Activated CD4-positive, alpha-beta memory T cell treated with anti-CD3 and anti-CD28 coated beads, Interleukin-2, amount 10 ng/mL, durations not matched to agents 7 days and 5 days (primary cell): ENCODE measurements around the gene VPS25. TPM values are rescaled to one million over a fixed set of nuclear protein-coding genes. Genes with fewer than 3 reads are reported as not detected.
A peak's percentile ranks its signal among the peaks of the same experiment; 100 is the strongest.
"Not testable (repeated sequence)": the region's sequence is repeated elsewhere in the genome, so short reads cannot be mapped to it uniquely, and the experiment has no call there.

Experiments
- CTCF ChIA-PET: fragments of 350-600 bp; sonication (Branson Sonifier 250); formaldehyde crosslinking; loops from one replicate; lab custom pipeline; 2021; ENCODE audit warnings: antibody characterized with exemption, inconsistent platforms; lab: Charles Lee
- POLR2A ChIA-PET: fragments of 350-600 bp; sonication (Branson Sonifier 250); formaldehyde crosslinking; loops from one replicate; lab custom pipeline; 2021; ENCODE audit warnings: antibody characterized with exemption; lab: Charles Lee
- DNase-seq: peaks from one replicate; pipeline ENCODE4 v3.0.0-alpha.2; 2020
- H3K27ac Mint-ChIP-seq: one replicate; pipeline ENCODE4 v1.8.0; 2021; ENCODE audit warnings: mild to moderate bottlenecking, mixed read lengths
- H3K27me3 Mint-ChIP-seq: one replicate; pipeline ENCODE4 v1.8.0; 2021; ENCODE audit warnings: mixed read lengths
- H3K36me3 Mint-ChIP-seq: one replicate; pipeline ENCODE4 v1.8.0; 2021; ENCODE audit warnings: low read depth, mixed read lengths
- H3K4me1 Mint-ChIP-seq: one replicate; pipeline ENCODE4 v1.8.0; 2021; ENCODE audit warnings: mixed read lengths
- H3K4me3 Mint-ChIP-seq: one replicate; pipeline ENCODE4 v1.8.0; 2021; ENCODE audit warnings: mild to moderate bottlenecking, mixed read lengths
- H3K9me3 Mint-ChIP-seq: one replicate; pipeline ENCODE4 v1.8.0; 2021; ENCODE audit warnings: mixed read lengths
- total RNA-seq, 2 experiments: library from RNA; stranded (reverse); gene quantifications; one replicate each; pipeline ENCODE4 v1.2.3, GENCODE V29; 2021

VPS25 gene
- total RNA-seq, 2 experiments from 2014 or later = 52.8 to 53.0 TPM

- no peak for DNase-seq
- ChIA-PET CTCF (interaction anchor here (2.1 kb wide), 2 partner anchors 11 to 13 kb away, joined by 4 to 8 read pairs; no protein-coding TSS in a partner anchor), POLR2A (interaction anchor here (1.1 to 1.6 kb wide), 3 partner anchors 11 to 183 kb away, joined by 3 to 4 read pairs (median 3); partner anchors contain the start of gene PSME3)
- Mint-ChIP-seq H3K36me3 (no peaks in the 10 kb centered on the region), H3K27ac (no peak overlapping the region), H3K27me3 (peaks cover 60% of the 10 kb centered on the region), H3K4me3 (no peak overlapping the region), H3K4me1 (no peaks in the 10 kb centered on the region), H3K9me3 (no peaks in the 10 kb centered on the region)
These were observed 22.4 kb upstream of the VPS25 start for GRCh38 chr17:42750739-42751344.

- CTCF ChIA-PET = interaction anchor here (2.1 kb wide), 2 partner anchors 10 to 12 kb away, joined by 4 to 8 read pairs; no protein-coding TSS in a partner anchor
- no peak overlapping the region for H3K4me3 Mint-ChIP-seq
- no peaks in the 10 kb centered on the region for H3K36me3 Mint-ChIP-seq
- H3K4me1 Mint-ChIP-seq = no peaks in the 10 kb centered on the region
- peaks cover 60% of the 10 kb centered on the region for H3K27me3 Mint-ChIP-seq
- no peak for DNase-seq
- no peak overlapping the region for H3K27ac Mint-ChIP-seq
- no peaks in the 10 kb centered on the region for H3K9me3 Mint-ChIP-seq
- POLR2A ChIA-PET = interaction anchor here (1.1 kb wide), 1 partner anchor 184 kb away, joined by 3 read pairs; no protein-coding TSS in a partner anchor
These were observed 21.6 kb upstream of the VPS25 start for GRCh38 chr17:42751628-42752027.

GRCh38 chr17:42754782-42755181 is 18.5 kb upstream of the VPS25 start:
- H3K4me3 Mint-ChIP-seq = no peak overlapping the region
- H3K27me3 Mint-ChIP-seq = peaks cover 53% of the 10 kb centered on the region
- no peaks in the 10 kb centered on the region for H3K36me3 Mint-ChIP-seq
- DNase-seq = no peak
- H3K9me3 Mint-ChIP-seq = no peaks in the 10 kb centered on the region
- no peak overlapping the region for H3K27ac Mint-ChIP-seq
- ChIA-PET POLR2A (interaction anchor here (1.4 kb wide), 1 partner anchor 11 kb away, joined by 3 read pairs; no protein-coding TSS in a partner anchor), CTCF (interaction anchor here (1.5 kb wide), 1 partner anchor 9 kb away, joined by 5 read pairs; no protein-coding TSS in a partner anchor)
- H3K4me1 Mint-ChIP-seq = no peaks in the 10 kb centered on the region

GRCh38 chr17:42759982-42760651 is 13.1 kb upstream of the VPS25 start:
- Mint-ChIP-seq H3K27ac (no peak overlapping the region), H3K27me3 (peaks cover 61% of the 10 kb centered on the region), H3K4me3 (no peak overlapping the region), H3K36me3 (no peaks in the 10 kb centered on the region), H3K4me1 (peaks cover 7% of the 10 kb centered on the region), H3K9me3 (no peaks in the 10 kb centered on the region)
- CTCF ChIA-PET = interaction anchor here (0.6 to 6.5 kb wide), 4 partner anchors 47 to 182 kb away, joined by 3 to 93 read pairs (median 4); partner anchors contain the start of gene PSMC3IP
- POLR2A ChIA-PET = interaction anchor here (0.9 to 3.2 kb wide), 5 partner anchors 10 to 73 kb away, joined by 3 to 13 read pairs (median 3); partner anchors contain the start of genes BECN1 and VPS25
- no peak for DNase-seq

GRCh38 chr17:42760652-42761581 is 12.3 kb upstream of the VPS25 start, which contains the start of gene RAMP2:
Gene RAMP2 (plus strand): TSS chr17:42761227. CDS start chr17:42761262, 35 bp downstream.
- Mint-ChIP-seq H3K27me3 (peaks cover 62% of the 10 kb centered on the region), H3K36me3 (no peaks in the 10 kb centered on the region), H3K9me3 (no peaks in the 10 kb centered on the region), H3K4me3 (no peak within 1 kb of the TSS), H3K4me1 (peaks cover 7% of the 10 kb centered on the region), H3K27ac (no peak within 1 kb of the TSS)
- ChIA-PET POLR2A (interaction anchor here (1.0 to 3.2 kb wide), 5 partner anchors 11 to 73 kb away, joined by 3 to 13 read pairs (median 3); partner anchors contain the start of gene VPS25), CTCF (interaction anchor here (0.9 to 6.5 kb wide), 6 partner anchors 9 to 183 kb away, joined by 3 to 93 read pairs (median 4); partner anchors contain the start of gene PSMC3IP)
- DNase-seq = no peak

GRCh38 chr17:42761638-42762037 is 11.6 kb upstream of the VPS25 start:
- ChIA-PET POLR2A (interaction anchor here (1.4 to 3.2 kb wide), 2 partner anchors 12 kb away, joined by 4 to 13 read pairs; partner anchors contain the start of gene VPS25), CTCF (interaction anchor here (0.9 to 6.5 kb wide), 5 partner anchors 10 to 184 kb away, joined by 3 to 93 read pairs (median 5); partner anchors contain the start of genes PSMC3IP and VPS25)
- no peak for DNase-seq
- Mint-ChIP-seq H3K4me3 (no peak overlapping the region), H3K27me3 (peaks cover 57% of the 10 kb centered on the region), H3K36me3 (no peaks in the 10 kb centered on the region), H3K4me1 (peaks cover 7% of the 10 kb centered on the region), H3K9me3 (no peaks in the 10 kb centered on the region), H3K27ac (no peak overlapping the region)

- H3K4me3 Mint-ChIP-seq = no peak overlapping the region
- no peak for DNase-seq
- no peak overlapping the region for H3K27ac Mint-ChIP-seq
- ChIA-PET POLR2A (no interaction called here), CTCF (interaction anchor here (0.8 to 2.3 kb wide), 3 partner anchors 26 to 188 kb away, joined by 3 to 10 read pairs (median 4); no protein-coding TSS in a partner anchor)
- H3K27me3 Mint-ChIP-seq = peaks cover 42% of the 10 kb centered on the region
- H3K36me3 Mint-ChIP-seq = no peaks in the 10 kb centered on the region
- H3K4me1 Mint-ChIP-seq = peaks cover 4% of the 10 kb centered on the region
- H3K9me3 Mint-ChIP-seq = no peaks in the 10 kb centered on the region
These were observed 7.1 kb upstream of the VPS25 start for GRCh38 chr17:42766124-42766523.

- ChIA-PET CTCF (no interaction called here), POLR2A (no interaction called here)
- H3K36me3 Mint-ChIP-seq = no peaks in the 10 kb centered on the region
- no peak for DNase-seq
- no peak overlapping the region for H3K27ac Mint-ChIP-seq
- H3K27me3 Mint-ChIP-seq = peaks cover 32% of the 10 kb centered on the region
- H3K4me3 Mint-ChIP-seq = no peak overlapping the region
- peaks cover 10% of the 10 kb centered on the region for H3K4me1 Mint-ChIP-seq
- no peaks in the 10 kb centered on the region for H3K9me3 Mint-ChIP-seq
These were observed 5.7 kb upstream of the VPS25 start for GRCh38 chr17:42767512-42767911.

GRCh38 chr17:42768006-42768405 is 5.2 kb upstream of the VPS25 start:
- H3K36me3 Mint-ChIP-seq, POLR2A ChIA-PET, DNase-seq, CTCF ChIA-PET, H3K4me3 Mint-ChIP-seq, H3K9me3 Mint-ChIP-seq, H3K27ac Mint-ChIP-seq: not testable (repeated sequence)
- H3K4me1 Mint-ChIP-seq = peaks cover 14% of the 10 kb centered on the region
- peaks cover 27% of the 10 kb centered on the region for H3K27me3 Mint-ChIP-seq

GRCh38 chr17:42769964-42770363 is 3.3 kb upstream of the VPS25 start:
- H3K27ac Mint-ChIP-seq, POLR2A ChIA-PET, H3K4me3 Mint-ChIP-seq, H3K9me3 Mint-ChIP-seq, DNase-seq: not testable (repeated sequence)
- CTCF ChIA-PET = interaction anchor here (0.6 to 0.8 kb wide), 2 partner anchors 14 to 192 kb away, joined by 3 to 4 read pairs; partner anchors contain the start of gene PSMC3IP
- H3K4me1 Mint-ChIP-seq = peaks cover 31% of the 10 kb centered on the region
- peaks cover 17% of the 10 kb centered on the region for H3K27me3 Mint-ChIP-seq
- peaks cover 14% of the 10 kb centered on the region for H3K36me3 Mint-ChIP-seq

GRCh38 chr17:42772945-42773289 is 332 bp upstream of the VPS25 start:
- H3K9me3 Mint-ChIP-seq = no peaks in the 10 kb centered on the region
- ChIA-PET POLR2A (interaction anchor here (0.7 to 3.9 kb wide), 20 partner anchors 9 to 251 kb away, joined by 3 to 30 read pairs (median 6); partner anchors contain the start of genes BECN1, COA3, PSMC3IP and PSME3), CTCF (interaction anchor here (1.1 to 4.4 kb wide), 10 partner anchors 9 to 195 kb away, joined by 3 to 37 read pairs (median 4); partner anchors contain the start of genes BECN1 and PSMC3IP)
- H3K27ac Mint-ChIP-seq = peak overlapping the region; percentile 89
- H3K4me3 Mint-ChIP-seq = peak overlapping the region; percentile 99
- H3K4me1 Mint-ChIP-seq = peaks cover 38% of the 10 kb centered on the region
- H3K36me3 Mint-ChIP-seq = peaks cover 31% of the 10 kb centered on the region
- DNase-seq = no peak
- H3K27me3 Mint-ChIP-seq = peaks cover 4% of the 10 kb centered on the region
